Measurements from ENCODE around the gene TREH.

The TREH gene

GRCh38 chr11:118673361-118674081 is 5.9 kb downstream of the TREH start:
- no peak overlapping the region for H3K4me3 ChIP-seq (ENCODE audit: low read length)

GRCh38 chr11:118672846-118673245 is 6.6 kb downstream of the TREH start:
- no peak for DNase-seq (ENCODE audit: low read depth, low spot score)

More at GRCh38 chr11:118673361-118674081, 5.9 kb downstream of the TREH start:
- no peak for DNase-seq (ENCODE audit: low read depth, low spot score)

GRCh38 chr11:118671254-118671653 is 8.2 kb downstream of the TREH start:
- no peak overlapping the region for H3K4me3 ChIP-seq (ENCODE audit: low read length)
- no peak for DNase-seq (ENCODE audit: low read depth, low spot score)

More at GRCh38 chr11:118672846-118673245, 6.6 kb downstream of the TREH start:
- no peak overlapping the region for H3K4me3 ChIP-seq (ENCODE audit: low read length)

GRCh38 chr11:118670063-118670462 is 9.4 kb downstream of the TREH start:
- no peak for DNase-seq (ENCODE audit: low read depth, low spot score)
- H3K4me3 ChIP-seq (ENCODE audit: low read length): no peak overlapping the region

GRCh38 chr11:118666371-118666770 is 13.1 kb downstream of the TREH start:
- no peak for DNase-seq (ENCODE audit: low read depth, low spot score)
- no peak overlapping the region for H3K4me3 ChIP-seq (ENCODE audit: low read length)

- H3K4me3 ChIP-seq (ENCODE audit: low read length): no peak overlapping the region
- DNase-seq (ENCODE audit: low read depth, low spot score): no peak
Measured at GRCh38 chr11:118663902-118664301, 15.5 kb downstream of the TREH start.

- H3K4me3 ChIP-seq (ENCODE audit: low read length): no peak overlapping the region
- DNase-seq (ENCODE audit: low read depth, low spot score): no peak
Measured at GRCh38 chr11:118663381-118663780, 16.1 kb downstream of the TREH start.

GRCh38 chr11:118662401-118663271 is 16.8 kb downstream of the TREH start:
- no peak overlapping the region for H3K4me3 ChIP-seq (ENCODE audit: low read length)
- no peak for DNase-seq (ENCODE audit: low read depth, low spot score)

GRCh38 chr11:118661425-118662301 is 17.8 kb downstream of the TREH start:
- no peak for DNase-seq (ENCODE audit: low read depth, low spot score)
- H3K4me3 ChIP-seq (ENCODE audit: low read length): no peak overlapping the region

- no peak overlapping the region for H3K4me3 ChIP-seq (ENCODE audit: low read length)
- DNase-seq (ENCODE audit: low read depth, low spot score): no peak
Measured at GRCh38 chr11:118660681-118661424, 18.6 kb downstream of the TREH start.

GRCh38 chr11:118659953-118660680 is 19.3 kb downstream of the TREH start:
- no peak for DNase-seq (ENCODE audit: low read depth, low spot score)
- no peak overlapping the region for H3K4me3 ChIP-seq (ENCODE audit: low read length)

GRCh38 chr11:118659314-118659952 is 20.0 kb downstream of the TREH start:
- peak; percentile 64 for DNase-seq (ENCODE audit: low read depth, low spot score)
- H3K4me3 ChIP-seq (ENCODE audit: low read length): no peak overlapping the region; the same call in 1 of the 2 replicates

GRCh38 chr11:118658429-118659313 is 20.8 kb downstream of the TREH start:
- no peak for DNase-seq (ENCODE audit: low read depth, low spot score)
- H3K4me3 ChIP-seq (ENCODE audit: low read length): no peak overlapping the region; the same call in 1 of the 2 replicates

GRCh38 chr11:118657709-118658428 is 21.6 kb downstream of the TREH start:
- H3K4me3 ChIP-seq (ENCODE audit: low read length): no peak overlapping the region
- DNase-seq (ENCODE audit: low read depth, low spot score): no peak

- no peak overlapping the region for H3K4me3 ChIP-seq (ENCODE audit: low read length)
Measured at GRCh38 chr11:118657238-118657637, 22.2 kb downstream of the TREH start.

GRCh38 chr11:118656563-118657165 is 22.8 kb downstream of the TREH start:
- no peak overlapping the region for H3K4me3 ChIP-seq (ENCODE audit: low read length)
- DNase-seq (ENCODE audit: low read depth, low spot score): no peak

More at GRCh38 chr11:118657238-118657637, 22.2 kb downstream of the TREH start:
- DNase-seq (ENCODE audit: low read depth, low spot score): no peak

Measured in Jurkat, Clone E6-1 (cell line).